Esophagus (tissue), 2 donors: Measurements from ENCODE around the gene KRTAP3-1. TPM values are rescaled to one million over a fixed set of nuclear protein-coding genes. Genes with fewer than 3 reads are reported as not detected.
"Not testable (repeated sequence)": the region's sequence is repeated elsewhere in the genome, so short reads cannot be mapped to it uniquely, and the experiment has no call there.

ENCODE experiments used
- H3K27ac ChIP-seq, 2 donors: one replicate each; pipeline ENCODE4 v1.5.1; 2013; ENCODE audit warnings: low read depth in 2 of 2, mild to moderate bottlenecking in 2 of 2, inconsistent platforms in 1 of 2, low read length in 1 of 2, moderate library complexity in 1 of 2
- H3K27me3 ChIP-seq, 2 donors: one replicate each; pipeline ENCODE4 v1.6.1; 2013; ENCODE audit warnings: low read length in 2 of 2, control low read depth in 1 of 2, mild to moderate bottlenecking in 1 of 2; ENCODE audit not compliant: insufficient read depth in 2 of 2, control insufficient read depth in 1 of 2
- H3K36me3 ChIP-seq, 2 donors: one replicate each; pipeline ENCODE4 v1.6.1; 2013; ENCODE audit warnings: low read length in 1 of 2; ENCODE audit not compliant: control insufficient read depth in 2 of 2, insufficient read depth in 2 of 2
- H3K4me1 ChIP-seq, 2 donors: one replicate each; pipeline ENCODE4 v1.6.1; 2013; ENCODE audit warnings: low read length in 1 of 2; ENCODE audit not compliant: control insufficient read depth in 2 of 2, insufficient read depth in 2 of 2
- H3K4me3 ChIP-seq, 2 donors: one replicate each; pipeline ENCODE4 v1.5.1; 2013; ENCODE audit warnings: low read length in 2 of 2, mild to moderate bottlenecking in 2 of 2, low read depth in 1 of 2, moderate library complexity in 1 of 2
- H3K9me3 ChIP-seq, 2 donors: one replicate each; pipeline ENCODE4 v1.6.1; 2013; ENCODE audit warnings: mild to moderate bottlenecking in 2 of 2, low read depth in 1 of 2, low read length in 1 of 2, moderate library complexity in 1 of 2; ENCODE audit not compliant: control insufficient read depth in 2 of 2, insufficient read depth in 1 of 2
- WGBS, 2 donors: extraction: QIAGEN DNeasy Blood & Tissue Kit; methylation state at CpG; one replicate each; pipeline ENCODE4 v1.1.7; 2013; 5-methylcytosine and 5-hydroxymethylcytosine counted together
- polyA plus RNA-seq, 2 donors: library from polyadenylated mRNA; stranded (reverse); fragments of 200-250 nt; gene quantifications; one replicate each; pipeline ENCODE4 v1.2.3, GENCODE V29; 2013
- donor health status: healthy with polysubstance abuse.
- donor health status: Bipolar disorder and iron deficiency.

Gene KRTAP3-1
- polyA plus RNA-seq, result under 1 TPM in 1 of 2 donors, not detected in 1; 0.39 TPM

GRCh38 chr17:41008811-41009210 is at the start of gene KRTAP3-1:
KRTAP3-1 (minus strand) TSS chr17:41009128; CDS start chr17:41009074, 54 bp downstream.
- Histone ChIP-seq H3K4me1 (no peaks in the 10 kb centered on the region), H3K9me3 (no peaks in the 10 kb centered on the region), H3K36me3 (no peaks in the 10 kb centered on the region), H3K4me3 (no peak within 1 kb of the TSS), H3K27me3 (no peaks in the 10 kb centered on the region), H3K27ac (no peak within 1 kb of the TSS)
- 72 to 85% methylated on average over 8 of the region's 8 CpGs for WGBS, 2 donors

DNA sequence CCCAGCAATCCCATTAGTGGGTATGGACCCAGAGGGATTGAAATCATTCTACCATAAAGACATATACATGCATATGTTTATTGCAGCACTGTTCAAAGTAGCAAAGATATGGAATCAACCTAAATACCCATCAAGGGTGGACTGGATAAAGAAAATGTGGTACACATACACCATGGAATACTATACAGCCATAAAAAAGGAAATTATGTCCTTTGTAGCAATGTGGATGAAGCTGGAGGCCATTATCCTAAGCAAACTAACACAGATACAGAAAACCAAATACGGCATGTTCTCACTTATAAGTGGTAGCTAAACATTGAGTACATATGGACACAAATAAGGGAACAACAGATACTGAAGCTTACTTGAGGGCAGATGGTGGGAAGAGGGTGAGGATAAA is 48.6 kb upstream of the KRTAP3-1 start:
- no peaks in the 10 kb centered on the region for H3K9me3 ChIP-seq
- H3K4me1 ChIP-seq, result no peaks in the 10 kb centered on the region
- H3K36me3 ChIP-seq, result no peaks in the 10 kb centered on the region
- WGBS, 2 donors, result 97% methylated on average over 1 of the region's 1 CpG
- no peak overlapping the region for H3K4me3 ChIP-seq
- no peak overlapping the region for H3K27ac ChIP-seq
- H3K27me3 ChIP-seq, result no peaks in the 10 kb centered on the region

- 55 to 71% methylated on average over 1 of the region's 6 CpGs for WGBS, 2 donors
- H3K27me3 ChIP-seq, H3K4me3 ChIP-seq, H3K27ac ChIP-seq, H3K36me3 ChIP-seq, H3K4me1 ChIP-seq, H3K9me3 ChIP-seq: not testable (repeated sequence)
Measured at GRCh38 chr17:41055130-41055529, 46.2 kb upstream of the KRTAP3-1 start, which contains the start of gene KRTAP2-2. KRTAP2-2 (minus strand) TSS chr17:41055230; CDS start chr17:41055211, 19 bp downstream.

DNA sequence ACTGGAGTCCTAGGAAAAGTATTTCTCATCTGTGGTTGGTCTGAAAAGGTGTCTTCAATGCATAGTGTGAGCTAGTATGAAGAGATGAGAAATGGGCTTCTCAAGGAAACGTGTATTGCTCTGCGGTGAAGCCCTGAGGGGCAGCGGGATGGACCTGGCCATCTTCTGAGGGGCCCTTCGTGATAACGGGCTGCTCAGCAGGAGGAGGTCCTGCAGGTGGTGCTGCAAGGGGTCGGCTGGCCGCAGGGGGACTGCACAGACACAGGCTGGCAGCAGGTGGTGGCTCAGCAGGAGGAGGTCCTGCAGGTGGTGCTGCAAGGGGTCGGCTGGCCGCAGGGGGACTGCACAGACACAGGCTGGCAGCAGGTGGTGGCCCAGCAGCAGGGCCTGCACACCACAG is 45.6 kb upstream of the KRTAP3-1 start:
- not testable (repeated sequence) for H3K4me1 ChIP-seq, H3K27ac ChIP-seq, H3K36me3 ChIP-seq, H3K4me3 ChIP-seq, H3K9me3 ChIP-seq, H3K27me3 ChIP-seq
- 65 to 82% methylated on average over 7 to 9 of the region's 9 CpGs for WGBS, 2 donors

DNA sequence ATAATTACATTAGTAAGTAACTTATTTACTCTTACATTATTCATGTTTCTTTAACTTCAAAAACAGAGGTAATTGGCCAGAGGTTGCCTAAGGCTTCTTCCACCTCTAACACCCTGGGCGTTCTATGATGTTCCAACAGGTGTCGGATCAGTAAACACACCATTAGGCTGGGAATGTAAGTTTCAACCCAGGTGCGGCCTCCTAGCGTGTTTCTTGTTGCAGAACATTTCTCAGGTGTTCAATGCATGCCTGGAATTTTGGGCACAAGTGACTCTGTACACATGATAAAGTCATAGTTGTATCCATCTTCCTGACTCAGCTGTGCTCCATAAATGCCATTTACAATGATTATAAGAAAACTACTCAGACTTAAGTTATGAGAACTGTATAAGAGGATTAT is 45.1 kb upstream of the KRTAP3-1 start:
- Histone ChIP-seq H3K4me3 (no peak overlapping the region), H3K4me1 (no peaks in the 10 kb centered on the region), H3K36me3 (no peaks in the 10 kb centered on the region), H3K9me3 (no peaks in the 10 kb centered on the region), H3K27me3 (no peaks in the 10 kb centered on the region), H3K27ac (no peak overlapping the region)
- WGBS, 2 donors, result 78 to 85% methylated on average over 4 of the region's 4 CpGs

GRCh38 chr17:41052566-41052965 is 43.6 kb upstream of the KRTAP3-1 start:
- Histone ChIP-seq H3K27me3 (no peaks in the 10 kb centered on the region), H3K36me3 (no peaks in the 10 kb centered on the region), H3K4me1 (no peaks in the 10 kb centered on the region), H3K4me3 (no peak overlapping the region), H3K9me3 (no peaks in the 10 kb centered on the region), H3K27ac (no peak overlapping the region)

- no peak overlapping the region for H3K4me3 ChIP-seq
- H3K27me3 ChIP-seq, result no peaks in the 10 kb centered on the region
- 33 to 39% methylated on average over 2 of the region's 2 CpGs for WGBS, 2 donors
- no peak overlapping the region for H3K27ac ChIP-seq
- no peaks in the 10 kb centered on the region for H3K36me3 ChIP-seq
- H3K9me3 ChIP-seq, result no peaks in the 10 kb centered on the region
- H3K4me1 ChIP-seq, result no peaks in the 10 kb centered on the region
Measured at GRCh38 chr17:41049110-41049509, 40.2 kb upstream of the KRTAP3-1 start.

GRCh38 chr17:41048441-41048840 is 39.5 kb upstream of the KRTAP3-1 start:
- Histone ChIP-seq H3K4me1 (no peaks in the 10 kb centered on the region), H3K9me3 (no peaks in the 10 kb centered on the region), H3K4me3 (no peak overlapping the region), H3K27ac (no peak overlapping the region), H3K36me3 (no peaks in the 10 kb centered on the region), H3K27me3 (no peaks in the 10 kb centered on the region)
- 48 to 60% methylated on average over 7 of the region's 7 CpGs for WGBS, 2 donors

- not testable (repeated sequence) for H3K4me3 ChIP-seq, H3K27me3 ChIP-seq, H3K36me3 ChIP-seq, H3K9me3 ChIP-seq, H3K4me1 ChIP-seq, H3K27ac ChIP-seq
- 59 to 67% methylated on average over 10 of the region's 33 CpGs for WGBS, 2 donors
Measured at GRCh38 chr17:41046735-41047465, 38.0 kb upstream of the KRTAP3-1 start, which contains the start of gene KRTAP2-1. KRTAP2-1 (minus strand) TSS chr17:41047316; CDS start chr17:41047267, 49 bp downstream.

- Histone ChIP-seq H3K4me3 (no peak overlapping the region), H3K4me1 (peaks cover 0 to 4% of the 10 kb centered on the region in 2 donors), H3K27ac (no peak overlapping the region), H3K36me3 (no peaks in the 10 kb centered on the region), H3K27me3 (no peaks in the 10 kb centered on the region), H3K9me3 (no peaks in the 10 kb centered on the region)
- WGBS, 2 donors, result 98 to 100% methylated on average over 1 of the region's 1 CpG
Measured at GRCh38 chr17:41042953-41043352, 34.0 kb upstream of the KRTAP3-1 start.
